ENCODE results near the gene THBS2. TPM values are rescaled to one million over a fixed set of nuclear protein-coding genes. Genes with fewer than 3 reads are reported as not detected.

Gene THBS2
- total and polyA plus RNA-seq, 2 of the 8 experiments (the other 6 are each of a cell fraction or from before 2014, with no cell fraction given) = 11.0 to 22.5 TPM

DNA sequence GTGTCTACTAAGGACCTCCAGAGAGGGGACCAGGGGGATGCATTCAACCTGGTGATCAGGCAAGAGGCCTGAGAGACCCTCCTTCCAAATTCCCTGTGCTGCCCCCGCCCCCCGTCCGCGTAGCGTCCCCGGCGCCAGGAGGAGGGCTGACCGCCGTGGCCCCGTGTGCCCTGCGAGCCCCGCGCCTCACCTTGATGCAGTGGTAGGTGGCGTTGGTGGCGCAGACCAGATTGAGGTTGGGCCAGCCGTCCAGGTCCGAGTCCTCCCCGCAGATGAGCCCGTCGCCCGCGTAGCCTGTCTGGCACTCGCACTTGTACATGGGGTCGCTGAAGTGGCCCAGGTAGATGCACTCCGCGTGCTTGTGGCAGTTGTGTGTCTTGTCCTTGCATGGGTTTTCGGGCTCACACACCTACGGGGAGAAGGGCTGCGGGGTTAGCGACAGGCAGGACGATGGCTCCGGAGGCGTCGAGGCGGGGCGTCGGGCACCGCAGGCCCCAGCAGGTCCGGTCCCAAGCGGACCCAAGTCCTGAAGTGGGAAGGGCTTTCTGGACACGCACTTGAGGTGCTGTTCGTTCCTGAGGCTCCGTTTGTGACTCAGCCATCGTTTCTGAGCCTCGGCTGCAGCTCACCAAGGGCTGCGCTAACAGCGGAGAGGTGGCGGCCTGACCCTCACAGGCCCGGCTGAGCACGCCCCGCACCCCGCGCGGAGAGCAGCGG is 21.7 kb downstream of the THBS2 start (continued):
- TF ChIP-seq POLR2AphosphoS5 (IDR thresholded peaks at IDR 0.05; ENCODE audit: low read depth, low read length) (no peak), MAFK (IDR thresholded peaks at IDR 0.05; ENCODE audit: low read depth, low read length) (no peak), TAF1 (IDR thresholded peaks at IDR 0.05; ENCODE audit: low read depth, low read length) (no peak), CHD1 (IDR thresholded peaks at IDR 0.05; ENCODE audit: low read depth, low read length) (no peak), SP1 (IDR thresholded peaks at IDR 0.05; ENCODE audit: low read depth, low read length) (no peak), SIX5 (IDR thresholded peaks at IDR 0.05; ENCODE audit: low read depth, low read length) (no peak), RXRA (IDR thresholded peaks at IDR 0.05; ENCODE audit: insufficient read depth, low read depth, low read length) (no peak), RFX5 (IDR thresholded peaks at IDR 0.05; ENCODE audit: borderline replicate concordance, low read depth, low read length) (no peak), GABPA (IDR thresholded peaks at IDR 0.05; ENCODE audit: borderline replicate concordance, insufficient read depth, low read length) (no peak), CREB1 (IDR thresholded peaks at IDR 0.05) (no peak)

Measured in H1 (cell line).